Stimulated activated memory B cell treated with anti-CD40 and anti-IgM and Interleukin-4, amounts not matched to agents 10 μg/mL and 1 μg/mL and 100 μg/mL, for 72 hours (primary cell): ENCODE measurements around the gene FES.
"Not testable (repeated sequence)": the region's sequence is repeated elsewhere in the genome, so short reads cannot be mapped to it uniquely, and the experiment has no call there.

Experiments
- ATAC-seq: fragments of 150-1000 bp; cut with Tn5 transposase; 2 replicates; pipeline ENCODE4 v1.10.0; 2021
- H3K27ac Mint-ChIP-seq: one replicate; pipeline ENCODE4 v1.8.0; 2022; ENCODE audit warnings: mild to moderate bottlenecking, mixed read lengths
- H3K27me3 Mint-ChIP-seq: one replicate; pipeline ENCODE4 v1.8.0; 2022; ENCODE audit warnings: mixed read lengths
- H3K36me3 Mint-ChIP-seq: one replicate; pipeline ENCODE4 v1.8.0; 2022; ENCODE audit warnings: mixed read lengths
- H3K4me1 Mint-ChIP-seq: one replicate; pipeline ENCODE4 v1.8.0; 2022; ENCODE audit warnings: mixed read lengths
- H3K4me3 Mint-ChIP-seq: one replicate; pipeline ENCODE4 v1.8.0; 2022; ENCODE audit warnings: mild to moderate bottlenecking, moderate library complexity, mixed read lengths
- H3K9me3 Mint-ChIP-seq: one replicate; pipeline ENCODE4 v1.8.0; 2022; ENCODE audit warnings: mixed read lengths

Gene FES

DNA sequence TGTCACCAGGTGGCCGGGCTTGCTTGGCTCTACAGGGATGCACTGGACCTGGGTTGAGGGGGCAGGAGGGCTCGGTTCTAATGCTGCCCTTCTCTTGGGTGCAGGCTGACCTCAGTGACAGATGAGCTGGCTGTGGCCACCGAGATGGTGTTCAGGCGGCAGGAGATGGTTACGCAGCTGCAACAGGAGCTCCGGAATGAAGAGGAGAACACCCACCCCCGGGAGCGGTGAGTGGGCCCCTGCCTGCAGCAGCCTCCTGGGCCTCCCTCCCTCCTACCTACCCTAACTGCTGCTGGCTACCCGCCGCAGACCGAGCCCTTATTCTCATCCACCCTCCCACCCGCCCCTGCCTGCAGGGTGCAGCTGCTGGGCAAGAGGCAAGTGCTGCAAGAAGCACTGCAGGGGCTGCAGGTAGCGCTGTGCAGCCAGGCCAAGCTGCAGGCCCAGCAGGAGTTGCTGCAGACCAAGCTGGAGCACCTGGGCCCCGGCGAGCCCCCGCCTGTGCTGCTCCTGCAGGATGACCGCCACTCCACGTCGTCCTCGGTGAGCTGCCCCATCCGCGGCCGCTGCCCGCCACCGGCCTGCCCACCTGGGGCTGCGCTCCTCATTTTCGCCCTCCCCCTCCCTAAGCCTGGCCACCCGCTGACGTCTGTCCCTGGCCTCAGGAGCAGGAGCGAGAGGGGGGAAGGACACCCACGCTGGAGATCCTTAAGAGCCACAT is 5.6 kb downstream of the FES start:
- Mint-ChIP-seq H3K36me3 (no peaks in the 10 kb centered on the region), H3K4me3 (no peak overlapping the region), H3K27ac (peak overlapping the region; percentile 31), H3K9me3 (no peaks in the 10 kb centered on the region), H3K4me1 (peaks cover 22% of the 10 kb centered on the region), H3K27me3 (no peaks in the 10 kb centered on the region)
- no peak for ATAC-seq

DNA sequence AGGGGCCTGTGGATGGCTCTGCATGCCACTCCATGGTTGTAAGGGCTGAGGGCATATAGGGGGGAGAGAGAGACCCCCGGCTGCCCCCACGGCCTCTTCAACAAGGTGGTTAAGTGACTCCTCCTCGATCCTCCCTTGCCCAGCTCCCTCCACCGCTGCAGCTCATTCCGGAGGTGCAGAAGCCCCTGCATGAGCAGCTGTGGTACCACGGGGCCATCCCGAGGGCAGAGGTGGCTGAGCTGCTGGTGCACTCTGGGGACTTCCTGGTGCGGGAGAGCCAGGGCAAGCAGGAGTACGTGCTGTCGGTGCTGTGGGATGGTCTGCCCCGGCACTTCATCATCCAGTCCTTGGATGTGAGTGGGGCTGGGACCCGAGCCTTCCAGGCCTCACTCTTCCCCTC is 6.5 kb downstream of the FES start:
- H3K27me3 Mint-ChIP-seq, result no peaks in the 10 kb centered on the region
- H3K36me3 Mint-ChIP-seq, result peaks cover 5% of the 10 kb centered on the region
- H3K27ac Mint-ChIP-seq, result no peak overlapping the region
- no peak overlapping the region for H3K4me3 Mint-ChIP-seq
- no peak for ATAC-seq
- no peaks in the 10 kb centered on the region for H3K9me3 Mint-ChIP-seq
- peaks cover 19% of the 10 kb centered on the region for H3K4me1 Mint-ChIP-seq

DNA sequence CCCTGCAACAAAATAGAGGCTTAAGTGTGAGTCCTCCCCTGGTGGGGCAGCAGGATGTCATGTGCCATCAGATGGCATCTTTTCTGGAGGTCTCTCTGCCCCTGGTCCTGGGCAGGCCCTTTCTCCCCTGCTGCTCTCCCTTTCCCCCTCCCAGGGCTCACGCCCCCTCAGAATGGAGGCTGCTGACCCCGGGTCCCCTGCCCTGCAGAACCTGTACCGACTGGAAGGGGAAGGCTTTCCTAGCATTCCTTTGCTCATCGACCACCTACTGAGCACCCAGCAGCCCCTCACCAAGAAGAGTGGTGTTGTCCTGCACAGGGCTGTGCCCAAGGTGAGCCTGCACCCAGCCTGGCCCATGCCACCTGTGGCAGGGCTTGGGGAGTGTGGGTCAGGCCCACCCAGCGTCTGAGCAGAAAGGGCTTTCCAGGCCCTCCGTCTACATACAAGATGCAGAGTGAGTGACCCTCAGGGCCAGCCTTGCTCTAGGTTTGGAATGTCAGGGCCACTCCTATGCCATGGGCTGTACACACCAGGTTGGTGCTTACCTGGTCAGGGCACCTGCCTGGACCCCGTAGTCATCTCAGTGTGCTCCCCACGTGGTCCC is 7.1 kb downstream of the FES start:
- Mint-ChIP-seq H3K4me1 (peaks cover 20% of the 10 kb centered on the region), H3K9me3 (no peaks in the 10 kb centered on the region), H3K4me3 (no peak overlapping the region), H3K36me3 (peaks cover 6% of the 10 kb centered on the region), H3K27me3 (no peaks in the 10 kb centered on the region), H3K27ac (no peak overlapping the region)
- no peak for ATAC-seq

DNA sequence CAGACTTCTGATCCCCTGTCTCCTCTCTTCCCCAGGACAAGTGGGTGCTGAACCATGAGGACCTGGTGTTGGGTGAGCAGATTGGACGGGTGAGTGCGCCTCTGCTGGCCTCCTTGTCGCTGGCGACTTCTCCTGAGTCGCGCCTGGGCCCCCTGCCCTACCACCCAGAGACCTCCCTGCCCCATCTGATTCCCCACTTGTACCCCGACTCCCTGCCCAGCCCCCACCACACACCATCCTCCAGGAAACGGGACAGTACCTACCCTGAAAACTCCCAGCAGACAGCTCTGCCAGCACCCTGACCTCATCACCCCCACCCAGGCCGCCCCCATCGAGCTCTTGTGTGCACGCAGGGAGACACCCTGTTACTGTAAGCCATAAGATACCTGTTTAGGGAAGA is 7.7 kb downstream of the FES start:
- H3K4me1 Mint-ChIP-seq, result peaks cover 26% of the 10 kb centered on the region
- H3K27ac Mint-ChIP-seq, result peak overlapping the region; percentile 42
- no peak overlapping the region for H3K4me3 Mint-ChIP-seq
- no peak for ATAC-seq
- H3K9me3 Mint-ChIP-seq, result no peaks in the 10 kb centered on the region
- H3K36me3 Mint-ChIP-seq, result peaks cover 6% of the 10 kb centered on the region
- H3K27me3 Mint-ChIP-seq, result no peaks in the 10 kb centered on the region

DNA sequence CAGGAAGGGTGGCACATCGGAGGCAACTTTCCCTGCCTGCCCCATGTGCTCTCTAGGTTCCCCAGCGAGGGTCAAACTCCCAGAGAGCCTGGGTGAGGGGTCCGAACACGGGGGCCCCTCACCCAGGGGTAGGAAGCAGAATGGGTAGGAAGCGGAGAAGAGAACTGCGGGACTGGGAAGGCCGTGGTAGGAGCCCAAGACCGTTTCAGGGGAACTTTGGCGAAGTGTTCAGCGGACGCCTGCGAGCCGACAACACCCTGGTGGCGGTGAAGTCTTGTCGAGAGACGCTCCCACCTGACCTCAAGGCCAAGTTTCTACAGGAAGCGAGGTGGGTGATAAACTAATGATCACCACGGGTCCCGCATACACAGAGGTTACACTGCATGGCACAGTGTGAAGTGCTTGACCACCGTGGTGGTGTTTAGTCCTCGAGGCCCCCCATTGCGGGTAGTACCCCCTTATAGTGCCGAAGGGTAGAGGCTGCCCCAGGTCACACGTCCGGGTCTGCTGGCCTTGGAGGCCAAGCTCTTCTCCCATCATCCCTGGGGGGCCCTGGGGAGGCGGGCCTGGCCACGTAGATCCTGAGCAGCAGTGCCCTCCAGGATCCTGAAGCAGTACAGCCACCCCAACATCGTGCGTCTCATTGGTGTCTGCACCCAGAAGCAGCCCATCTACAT is 8.3 kb downstream of the FES start:
- ATAC-seq, result no peak
- Mint-ChIP-seq H3K36me3 (peaks cover 6% of the 10 kb centered on the region), H3K4me1 (peaks cover 32% of the 10 kb centered on the region), H3K27me3 (no peaks in the 10 kb centered on the region), H3K4me3 (no peak overlapping the region), H3K27ac (peak overlapping the region; percentile 42), H3K9me3 (no peaks in the 10 kb centered on the region)

DNA sequence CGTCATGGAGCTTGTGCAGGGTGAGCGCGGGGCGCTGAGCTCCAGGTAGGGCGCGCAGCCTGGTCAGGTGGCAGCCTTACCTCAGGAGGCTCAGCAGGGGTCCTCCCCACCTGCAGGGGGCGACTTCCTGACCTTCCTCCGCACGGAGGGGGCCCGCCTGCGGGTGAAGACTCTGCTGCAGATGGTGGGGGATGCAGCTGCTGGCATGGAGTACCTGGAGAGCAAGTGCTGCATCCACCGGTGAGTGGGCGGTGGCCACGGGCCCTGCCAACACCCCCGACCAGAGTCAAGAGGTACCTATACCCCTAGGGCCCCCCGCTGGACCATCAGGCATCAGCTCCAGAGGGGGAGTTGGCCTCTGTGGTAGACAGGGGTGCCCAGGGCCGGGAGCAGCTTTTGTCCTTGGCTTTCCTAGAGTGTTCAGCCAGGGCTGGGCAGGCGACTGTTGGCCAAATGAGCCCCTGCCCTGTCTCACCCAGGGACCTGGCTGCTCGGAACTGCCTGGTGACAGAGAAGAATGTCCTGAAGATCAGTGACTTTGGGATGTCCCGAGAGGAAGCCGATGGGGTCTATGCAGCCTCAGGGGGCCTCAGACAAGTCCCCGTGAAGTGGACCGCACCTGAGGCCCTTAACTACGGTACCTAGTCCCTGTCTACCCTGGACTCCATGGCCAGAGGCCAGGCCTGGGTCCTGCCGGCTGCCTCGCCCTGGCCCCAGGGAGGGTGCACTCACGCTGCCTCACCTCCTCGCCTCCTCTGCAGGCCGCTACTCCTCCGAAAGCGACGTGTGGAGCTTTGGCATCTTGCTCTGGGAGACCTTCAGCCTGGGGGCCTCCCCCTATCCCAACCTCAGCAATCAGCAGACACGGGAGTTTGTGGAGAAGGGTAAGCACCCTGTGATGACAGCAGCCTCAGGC is 9.1 kb downstream of the FES start:
- no peaks in the 10 kb centered on the region for H3K9me3 Mint-ChIP-seq
- peaks cover 40% of the 10 kb centered on the region for H3K4me1 Mint-ChIP-seq
- ATAC-seq, result no peak
- H3K27me3 Mint-ChIP-seq, result no peaks in the 10 kb centered on the region
- no peak overlapping the region for H3K4me3 Mint-ChIP-seq
- H3K27ac Mint-ChIP-seq, result peak overlapping the region; percentile 42
- H3K36me3 Mint-ChIP-seq, result peaks cover 6% of the 10 kb centered on the region

DNA sequence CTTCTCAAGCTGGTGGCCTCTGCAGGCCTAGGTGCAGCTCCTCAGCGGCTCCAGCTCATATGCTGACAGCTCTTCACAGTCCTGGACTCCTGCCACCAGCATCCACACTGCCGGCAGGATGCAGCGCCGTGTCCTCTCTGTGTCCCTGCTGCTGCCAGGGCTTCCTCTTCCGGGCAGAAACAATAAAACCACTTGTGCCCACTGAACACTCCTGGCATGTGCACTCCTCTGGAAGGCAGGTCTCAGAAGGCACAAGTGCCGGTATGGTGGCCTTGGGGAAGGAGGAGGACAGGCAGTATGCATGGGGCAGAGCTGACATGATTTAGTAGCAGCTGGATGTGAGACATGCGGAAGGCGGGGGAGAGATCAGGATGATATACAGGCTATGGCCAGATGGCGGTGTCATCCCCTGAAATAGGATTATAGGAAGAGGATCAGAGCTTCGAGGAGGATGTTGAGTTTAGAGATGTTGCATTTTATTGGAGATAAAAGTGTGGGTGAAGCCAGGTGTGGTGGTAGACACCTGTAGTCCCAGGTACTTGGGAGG is 11.3 kb downstream of the FES start:
- peaks cover 40% of the 10 kb centered on the region for H3K4me1 Mint-ChIP-seq
- no peak overlapping the region for H3K4me3 Mint-ChIP-seq
- H3K27me3 Mint-ChIP-seq, result no peaks in the 10 kb centered on the region
- peaks cover 6% of the 10 kb centered on the region for H3K36me3 Mint-ChIP-seq
- no peak for ATAC-seq
- H3K27ac Mint-ChIP-seq, result peak overlapping the region; percentile 89
- H3K9me3 Mint-ChIP-seq, result no peaks in the 10 kb centered on the region

DNA sequence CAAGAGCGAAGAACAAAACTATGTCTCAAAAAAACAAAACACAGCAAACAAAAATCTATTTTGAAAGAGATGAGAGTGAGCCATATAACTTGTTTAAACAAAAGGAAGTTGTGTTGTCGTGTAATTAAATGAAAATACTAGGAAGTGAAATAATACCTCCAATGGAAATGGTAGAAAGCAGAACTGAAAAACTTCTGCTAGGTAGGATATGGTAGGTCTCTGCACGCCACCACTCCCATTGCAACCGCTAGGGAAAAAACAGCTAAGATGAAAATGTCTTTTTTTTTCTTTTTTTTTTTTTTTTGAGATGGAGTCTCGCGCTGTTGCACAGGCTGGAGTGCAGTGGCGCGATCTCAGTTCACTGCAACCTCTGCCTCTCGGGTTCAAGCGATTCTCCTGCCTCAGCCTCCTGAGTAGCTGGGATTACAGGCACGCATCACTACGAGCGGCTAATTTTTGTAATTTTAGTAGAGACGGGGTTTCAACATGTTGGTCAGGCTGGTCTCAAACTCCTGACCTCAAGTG is 12.9 kb downstream of the FES start:
- Mint-ChIP-seq H3K4me3 (peak overlapping the region; percentile 58), H3K4me1 (peaks cover 53% of the 10 kb centered on the region), H3K27ac (peak overlapping the region; percentile 89)
- H3K27me3 Mint-ChIP-seq, H3K9me3 Mint-ChIP-seq, H3K36me3 Mint-ChIP-seq: not testable (repeated sequence)
- peak; percentile 93 for ATAC-seq

DNA sequence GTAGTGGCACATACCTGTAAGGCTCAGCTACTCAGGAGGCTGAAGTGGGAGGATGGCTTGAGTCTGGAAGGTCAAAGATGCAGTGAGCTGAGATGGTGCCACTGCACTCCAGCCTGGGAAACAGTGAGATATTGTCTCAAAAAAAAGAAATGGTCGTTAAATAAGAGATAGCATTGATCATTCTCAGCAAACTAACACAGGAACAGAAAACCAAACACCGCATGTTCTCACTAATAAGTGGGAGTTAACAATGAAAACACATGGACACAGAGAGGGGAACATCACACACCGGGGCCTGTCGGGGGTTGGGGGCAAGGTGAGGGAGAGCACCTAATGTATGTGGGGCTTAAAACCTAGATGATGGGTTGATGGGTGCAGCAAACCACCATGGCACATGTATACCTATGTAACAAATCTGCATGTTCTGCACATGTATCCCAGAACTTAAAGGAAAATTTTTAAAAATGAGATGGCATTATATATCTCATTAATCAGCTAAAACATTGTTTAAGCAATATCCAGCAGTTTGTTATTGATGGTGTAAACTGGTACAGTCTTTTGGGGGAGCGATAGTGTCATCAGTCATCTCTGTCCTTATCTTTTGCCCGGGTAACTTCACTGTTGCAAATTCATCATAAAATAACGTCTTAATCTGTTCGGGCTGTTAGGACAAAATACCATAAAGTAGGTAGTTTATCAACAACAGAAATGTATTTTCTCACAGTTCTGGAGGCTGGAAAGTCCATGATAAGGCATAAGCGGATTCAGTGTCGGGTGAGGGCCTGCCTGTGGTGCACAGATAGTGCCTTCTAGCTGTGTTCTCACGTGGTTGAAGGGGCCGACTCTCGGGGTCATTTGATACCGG is 17.1 kb downstream of the FES start:
- Mint-ChIP-seq H3K4me3 (peak overlapping the region; percentile 84), H3K4me1 (peaks cover 65% of the 10 kb centered on the region), H3K27ac (peak overlapping the region; percentile 90), H3K9me3 (no peaks in the 10 kb centered on the region), H3K36me3 (peaks cover 16% of the 10 kb centered on the region), H3K27me3 (no peaks in the 10 kb centered on the region)
- no peak for ATAC-seq

DNA sequence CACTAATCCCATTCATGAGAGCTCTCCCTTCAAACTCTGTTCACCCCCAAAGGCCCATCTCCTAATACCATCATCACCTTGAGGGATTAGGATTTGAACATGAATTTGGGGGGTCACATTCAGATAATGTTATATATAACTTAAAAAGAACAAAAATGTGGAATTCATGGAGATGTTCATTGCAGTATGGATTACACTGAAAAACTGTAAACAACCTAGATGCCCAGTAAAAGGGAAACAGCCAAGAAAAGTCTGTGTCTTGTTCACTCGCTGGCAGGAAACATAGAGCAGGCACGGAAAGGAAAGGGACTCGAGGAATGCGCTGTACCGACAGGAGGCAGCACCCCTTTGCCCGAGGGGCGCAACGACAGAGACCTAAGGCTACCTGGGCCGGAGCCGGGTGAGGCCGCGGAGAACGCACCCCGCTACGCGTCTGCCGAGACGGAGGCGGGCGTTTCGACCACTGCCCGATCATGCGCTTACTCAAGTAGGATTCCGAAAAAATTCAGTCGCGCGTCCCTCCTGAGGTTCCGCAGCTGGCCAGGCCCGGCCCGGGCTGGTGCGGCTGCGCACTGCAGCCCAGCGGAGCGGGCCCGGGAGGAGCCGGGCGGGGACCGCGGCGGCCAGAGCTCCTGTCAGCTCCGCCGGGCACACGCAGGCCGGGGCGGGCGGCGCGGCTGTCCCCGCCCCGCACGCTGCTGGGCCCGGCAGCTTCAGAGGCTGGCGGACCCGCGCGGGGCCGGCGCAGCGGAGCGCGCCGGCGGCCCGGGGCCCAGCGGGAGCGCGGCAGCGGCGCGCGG is 17.9 kb downstream of the FES start:
- peak overlapping the region; percentile 84 for H3K4me3 Mint-ChIP-seq
- peak overlapping the region; percentile 90 for H3K27ac Mint-ChIP-seq
- peaks cover 24% of the 10 kb centered on the region for H3K36me3 Mint-ChIP-seq
- H3K4me1 Mint-ChIP-seq, result peaks cover 59% of the 10 kb centered on the region
- H3K9me3 Mint-ChIP-seq, result no peaks in the 10 kb centered on the region
- ATAC-seq, result peak; percentile 91
- no peaks in the 10 kb centered on the region for H3K27me3 Mint-ChIP-seq

DNA sequence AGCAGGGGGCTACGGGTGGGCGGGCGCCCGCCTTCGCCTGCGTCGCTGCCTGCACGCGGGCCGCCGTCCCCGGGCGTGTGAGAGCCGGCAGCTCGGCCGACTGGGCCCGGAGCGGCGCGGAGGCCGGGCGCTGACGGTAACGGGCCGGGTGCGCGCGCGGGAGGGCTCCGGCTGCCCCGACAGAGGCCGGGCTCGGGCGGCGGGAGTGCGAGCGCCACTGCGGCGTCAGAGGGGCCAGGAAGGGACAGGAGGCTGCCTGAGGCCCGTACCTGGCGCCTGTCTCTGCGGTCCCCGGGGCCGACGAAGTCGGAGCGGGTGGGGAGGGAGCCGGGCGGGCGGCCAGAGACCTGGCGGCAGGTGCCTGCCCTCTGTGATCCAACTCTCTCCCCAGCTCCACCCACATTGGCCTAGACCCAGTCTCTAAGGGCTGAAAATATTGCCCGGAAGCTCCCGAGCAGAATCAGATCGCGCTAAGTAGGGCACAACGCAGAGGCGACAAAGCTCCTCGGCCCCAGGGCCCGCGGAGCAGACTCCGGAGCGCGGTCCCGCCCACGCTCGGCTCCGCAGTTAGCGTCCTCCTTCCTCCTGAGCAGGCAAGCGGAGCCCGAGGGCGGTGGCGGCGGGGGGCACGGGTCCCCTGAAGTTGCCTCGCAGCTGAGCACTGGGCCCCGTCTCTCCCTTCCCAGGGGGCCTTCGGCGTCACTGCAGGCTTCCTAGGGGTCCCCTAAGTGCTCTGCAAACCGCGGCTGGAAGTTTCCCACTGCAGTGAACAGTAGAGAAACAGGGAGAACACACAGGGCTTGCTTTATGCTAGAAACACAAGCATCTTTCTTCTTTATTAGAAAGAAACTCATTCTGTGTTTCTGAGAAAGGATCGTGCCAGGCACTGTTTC is 18.8 kb downstream of the FES start, which contains the start of gene MAN2A2:
Gene MAN2A2 (plus strand): TSS at position 463 of the 893 bp plus-strand sequence. CDS start 906 bp downstream, outside the sequence.
- Mint-ChIP-seq H3K4me3 (peak within 1 kb of the TSS; percentile 86), H3K4me1 (peaks cover 50% of the 10 kb centered on the region)

DNA sequence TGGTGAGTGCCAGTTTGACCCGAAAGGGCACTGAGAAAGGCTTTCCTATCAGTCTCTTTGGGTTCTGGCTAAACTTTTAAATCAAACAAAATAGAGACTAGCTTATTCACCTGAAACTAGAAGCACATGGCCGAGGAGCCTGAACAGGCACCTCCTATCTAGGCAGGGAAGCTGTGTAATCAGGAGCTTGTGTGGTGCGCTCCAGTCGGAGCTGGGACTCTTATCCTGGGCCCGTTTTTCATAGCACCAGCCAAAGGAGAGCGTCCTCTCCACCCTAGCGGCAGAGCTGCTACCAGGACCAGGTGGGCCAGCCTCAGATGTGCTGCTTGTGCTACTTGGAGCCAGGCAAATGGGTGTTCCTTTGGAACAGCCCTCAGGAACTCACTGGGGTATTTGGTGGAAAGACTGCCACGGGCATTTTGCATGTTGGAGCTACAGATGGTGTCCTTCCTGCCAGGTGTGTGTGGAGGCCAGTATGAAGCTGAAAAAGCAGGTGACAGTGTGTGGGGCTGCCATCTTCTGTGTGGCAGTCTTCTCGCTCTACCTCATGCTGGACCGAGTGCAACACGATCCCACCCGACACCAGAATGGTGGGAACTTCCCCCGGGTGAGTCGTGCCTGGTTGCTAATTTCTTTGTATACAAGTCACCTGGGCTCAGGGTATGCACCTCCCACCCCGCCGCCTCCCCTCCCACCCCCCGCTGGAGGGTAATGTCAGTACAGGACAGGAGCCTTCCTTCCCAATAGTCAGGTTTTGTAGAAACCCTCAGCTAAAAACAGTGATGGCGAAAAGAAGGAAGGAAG is 19.6 kb downstream of the FES start:
- peaks cover 44% of the 10 kb centered on the region for H3K4me1 Mint-ChIP-seq
- no peaks in the 10 kb centered on the region for H3K27me3 Mint-ChIP-seq
- peak overlapping the region; percentile 91 for H3K27ac Mint-ChIP-seq
- H3K9me3 Mint-ChIP-seq, result no peaks in the 10 kb centered on the region
- H3K36me3 Mint-ChIP-seq, result peaks cover 36% of the 10 kb centered on the region
- H3K4me3 Mint-ChIP-seq, result peak overlapping the region; percentile 86
- no peak for ATAC-seq

More for the DNA sequence above, 18.8 kb downstream of the FES start, which contains the start of gene MAN2A2:
- peaks cover 33% of the 10 kb centered on the region for H3K36me3 Mint-ChIP-seq
- H3K9me3 Mint-ChIP-seq, result no peaks in the 10 kb centered on the region
- peak within 1 kb of the TSS; percentile 91 for H3K27ac Mint-ChIP-seq
- peak; percentile 83 for ATAC-seq
- H3K27me3 Mint-ChIP-seq, result no peaks in the 10 kb centered on the region
